ENCODE data around the gene PCDH17. TPM values are rescaled to one million over a fixed set of nuclear protein-coding genes. Genes with fewer than 3 reads are reported as not detected.

Gene PCDH17
- total and polyA plus RNA-seq, 9 of the 15 experiments (the other 6 are each of a cell fraction or from before 2014, with no cell fraction given): not detected

GRCh38 chr13:57666131-57666953, 34.8 kb downstream of the PCDH17 start:
- H3K9me1 ChIP-seq (ENCODE audit: control insufficient read depth, insufficient read depth, low read length): no peaks in the 10 kb centered on the region
- ATAC-seq (no peak), FAIRE-seq (no peak), DNase-seq (ENCODE audit: extremely low read depth in 1 of 4, low spot score in 3 of 4) (no peak)
- no peaks in the 10 kb centered on the region for H3K9me3 ChIP-seq (replicated peaks; ENCODE audit: control insufficient read depth, insufficient read depth, low read depth, low read length)
- intact Hi-C loops (cut with micrococcal nuclease) (no loop called here), in situ Hi-C loops (cut with MboI) (no loop called here)
- H3K4me3 ChIP-seq: no peak overlapping the region
- no peak overlapping the region for H3K27ac ChIP-seq (ENCODE audit: extremely low read depth, low read depth, low read length)
- no peak overlapping the region for H2AFZ ChIP-seq (ENCODE audit: low read depth, low read length)
- ChIA-PET CTCF (ENCODE audit: low intra/inter-chr PET ratio) (no interaction called here), POLR2A (no interaction called here)
- no peaks in the 10 kb centered on the region for H3K4me1 ChIP-seq (replicated peaks in 1 of 2; ENCODE audit: control insufficient read depth in 2 of 2, insufficient read depth in 2 of 2, low read length in 2 of 2)
- no peak overlapping the region for H3K4me2 ChIP-seq (ENCODE audit: insufficient read depth, low read length)
- WGBS (ENCODE audit: insufficient coverage, low coverage, missing lambda C conversion rate): 4% methylated on average over 6 of the region's 6 CpGs
- no TSS peak for BruUV-seq (replicated peaks)
- no peaks in the 10 kb centered on the region for H3K79me2 ChIP-seq (ENCODE audit: control insufficient read depth, insufficient read depth, low read length)
- no peaks in the 10 kb centered on the region for H3K27me3 ChIP-seq (ENCODE audit: control insufficient read depth in 2 of 2, insufficient read depth in 2 of 2, low read length in 2 of 2)
- no peaks in the 10 kb centered on the region for H4K20me1 ChIP-seq (replicated peaks; ENCODE audit: control insufficient read depth, insufficient read depth, low read length)
- H3K9ac ChIP-seq (ENCODE audit: insufficient read depth in 1 of 2, low read depth in 2 of 2, low read length in 2 of 2): no peak overlapping the region
- TF ChIP-seq SMARCA5 (IDR thresholded peaks at IDR 0.05) (no peak), MAFK (IDR thresholded peaks at IDR 0.05; ENCODE audit: low read length) (peak; percentile 9; the same call in 1 of the 2 replicates)
- no peaks in the 10 kb centered on the region for H3K36me3 ChIP-seq (ENCODE audit: control insufficient read depth, insufficient read depth, low read length)

GRCh38 chr13:57672168-57672567, 40.6 kb downstream of the PCDH17 start:
- ChIA-PET CTCF (ENCODE audit: low intra/inter-chr PET ratio) (no interaction called here), POLR2A (no interaction called here)
- H3K4me3 ChIP-seq: no peak overlapping the region
- no peak for ATAC-seq
- H3K9me1 ChIP-seq (ENCODE audit: control insufficient read depth, insufficient read depth, low read length): no peaks in the 10 kb centered on the region
- intact Hi-C loops (cut with micrococcal nuclease): no loop called here
- no peaks in the 10 kb centered on the region for H3K9me3 ChIP-seq (replicated peaks; ENCODE audit: control insufficient read depth, insufficient read depth, low read depth, low read length)
- no peak overlapping the region for H3K27ac ChIP-seq (ENCODE audit: extremely low read depth, low read depth, low read length)
- no peak overlapping the region for H3K4me2 ChIP-seq (ENCODE audit: insufficient read depth, low read length)
- H2AFZ ChIP-seq (ENCODE audit: low read depth, low read length): no peak overlapping the region
- H3K9ac ChIP-seq (ENCODE audit: insufficient read depth in 1 of 2, low read depth in 2 of 2, low read length in 2 of 2): no peak overlapping the region
- H3K4me1 ChIP-seq (replicated peaks in 1 of 2; ENCODE audit: control insufficient read depth in 2 of 2, insufficient read depth in 2 of 2, low read length in 2 of 2): no peaks in the 10 kb centered on the region
- DNase-seq (ENCODE audit: extremely low read depth in 1 of 4, low spot score in 3 of 4): no peak
- WGBS (ENCODE audit: insufficient coverage, low coverage, missing lambda C conversion rate): 0% methylated on average over 2 of the region's 2 CpGs
- no peaks in the 10 kb centered on the region for H3K79me2 ChIP-seq (ENCODE audit: control insufficient read depth, insufficient read depth, low read length)
- no peaks in the 10 kb centered on the region for H3K36me3 ChIP-seq (ENCODE audit: control insufficient read depth, insufficient read depth, low read length)
- H3K27me3 ChIP-seq (ENCODE audit: control insufficient read depth in 2 of 2, insufficient read depth in 2 of 2, low read length in 2 of 2): no peaks in the 10 kb centered on the region
- in situ Hi-C loops (cut with MboI): no loop called here
- BruUV-seq (replicated peaks): no TSS peak
- no peak for FAIRE-seq
- no peaks in the 10 kb centered on the region for H4K20me1 ChIP-seq (replicated peaks; ENCODE audit: control insufficient read depth, insufficient read depth, low read length)
- TF ChIP-seq, protein P1, sequence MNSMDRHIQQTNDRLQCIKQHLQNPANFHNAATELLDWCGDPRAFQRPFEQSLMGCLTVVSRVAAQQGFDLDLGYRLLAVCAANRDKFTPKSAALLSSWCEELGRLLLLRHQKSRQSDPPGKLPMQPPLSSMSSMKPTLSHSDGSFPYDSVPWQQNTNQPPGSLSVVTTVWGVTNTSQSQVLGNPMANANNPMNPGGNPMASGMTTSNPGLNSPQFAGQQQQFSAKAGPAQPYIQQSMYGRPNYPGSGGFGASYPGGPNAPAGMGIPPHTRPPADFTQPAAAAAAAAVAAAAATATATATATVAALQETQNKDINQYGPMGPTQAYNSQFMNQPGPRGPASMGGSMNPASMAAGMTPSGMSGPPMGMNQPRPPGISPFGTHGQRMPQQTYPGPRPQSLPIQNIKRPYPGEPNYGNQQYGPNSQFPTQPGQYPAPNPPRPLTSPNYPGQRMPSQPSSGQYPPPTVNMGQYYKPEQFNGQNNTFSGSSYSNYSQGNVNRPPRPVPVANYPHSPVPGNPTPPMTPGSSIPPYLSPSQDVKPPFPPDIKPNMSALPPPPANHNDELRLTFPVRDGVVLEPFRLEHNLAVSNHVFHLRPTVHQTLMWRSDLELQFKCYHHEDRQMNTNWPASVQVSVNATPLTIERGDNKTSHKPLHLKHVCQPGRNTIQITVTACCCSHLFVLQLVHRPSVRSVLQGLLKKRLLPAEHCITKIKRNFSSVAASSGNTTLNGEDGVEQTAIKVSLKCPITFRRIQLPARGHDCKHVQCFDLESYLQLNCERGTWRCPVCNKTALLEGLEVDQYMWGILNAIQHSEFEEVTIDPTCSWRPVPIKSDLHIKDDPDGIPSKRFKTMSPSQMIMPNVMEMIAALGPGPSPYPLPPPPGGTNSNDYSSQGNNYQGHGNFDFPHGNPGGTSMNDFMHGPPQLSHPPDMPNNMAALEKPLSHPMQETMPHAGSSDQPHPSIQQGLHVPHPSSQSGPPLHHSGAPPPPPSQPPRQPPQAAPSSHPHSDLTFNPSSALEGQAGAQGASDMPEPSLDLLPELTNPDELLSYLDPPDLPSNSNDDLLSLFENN (IDR thresholded peaks at IDR 0.05; ENCODE audit: low read depth in 2 of 2, low read length in 2 of 2): no peak
- TF ChIP-seq KLF6 (CRISPR knock-in tag; IDR thresholded peaks at IDR 0.05; ENCODE audit: borderline replicate concordance) (no peak), HNRNPUL1 (IDR thresholded peaks at IDR 0.05; ENCODE audit: low read length) (no peak), RBM15 (IDR thresholded peaks at IDR 0.05; ENCODE audit: insufficient read depth, low read length) (no peak), NUFIP1 (IDR thresholded peaks at IDR 0.05; ENCODE audit: partially characterized antibody) (no peak), MAZ (CRISPR knock-in tag; conservative IDR thresholded peaks at IDR 0.05 in 1 of 2, IDR thresholded peaks at IDR 0.05 in 1 of 2) (no peak), POLR2H (tag; IDR thresholded peaks at IDR 0.05; ENCODE audit: low read depth) (no peak)
- TF ChIP-seq, protein P2, sequence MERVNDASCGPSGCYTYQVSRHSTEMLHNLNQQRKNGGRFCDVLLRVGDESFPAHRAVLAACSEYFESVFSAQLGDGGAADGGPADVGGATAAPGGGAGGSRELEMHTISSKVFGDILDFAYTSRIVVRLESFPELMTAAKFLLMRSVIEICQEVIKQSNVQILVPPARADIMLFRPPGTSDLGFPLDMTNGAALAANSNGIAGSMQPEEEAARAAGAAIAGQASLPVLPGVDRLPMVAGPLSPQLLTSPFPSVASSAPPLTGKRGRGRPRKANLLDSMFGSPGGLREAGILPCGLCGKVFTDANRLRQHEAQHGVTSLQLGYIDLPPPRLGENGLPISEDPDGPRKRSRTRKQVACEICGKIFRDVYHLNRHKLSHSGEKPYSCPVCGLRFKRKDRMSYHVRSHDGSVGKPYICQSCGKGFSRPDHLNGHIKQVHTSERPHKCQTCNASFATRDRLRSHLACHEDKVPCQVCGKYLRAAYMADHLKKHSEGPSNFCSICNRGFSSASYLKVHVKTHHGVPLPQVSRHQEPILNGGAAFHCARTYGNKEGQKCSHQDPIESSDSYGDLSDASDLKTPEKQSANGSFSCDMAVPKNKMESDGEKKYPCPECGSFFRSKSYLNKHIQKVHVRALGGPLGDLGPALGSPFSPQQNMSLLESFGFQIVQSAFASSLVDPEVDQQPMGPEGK (CRISPR knock-in tag; IDR thresholded peaks at IDR 0.05; ENCODE audit: borderline replicate concordance): no peak
